PC-9 (cell line): ENCODE measurements around the gene CHRM3. TPM values are rescaled to one million over a fixed set of nuclear protein-coding genes. Genes with fewer than 3 reads are reported as not detected.

Experiments
- Bru-seq: library from RNA; stranded (reverse); fragments of 400-500 nt; gene quantifications from one replicate; lab custom pipeline; 2021; lab: Mats Ljungman, UMichigan
- BruChase-seq, 2 experiments: library from RNA; stranded (reverse); fragments of 400-500 nt; gene quantifications; one replicate each; lab custom pipeline; 2021; lab: Mats Ljungman, UMichigan
- BruUV-seq: library from RNA; stranded (reverse); fragments of 400-500 nt; replicated peaks from 2 replicates; lab custom pipeline; 2021; lab: Mats Ljungman, UMichigan
- CTCF ChIA-PET: fragments of 300-600 bp; sonication (Branson Sonifier 250); formaldehyde crosslinking; loops from one replicate; lab custom pipeline; 2022; ENCODE audit warnings: antibody characterized with exemption; lab: Charles Lee
- POLR2A ChIA-PET: fragments of 300-600 bp; sonication (Branson Sonifier 250); formaldehyde crosslinking; loops from one replicate; lab custom pipeline; 2022; ENCODE audit warnings: antibody characterized with exemption; ENCODE audit not compliant: unreplicated experiment; lab: Charles Lee
- DNase-seq, 2 experiments: peaks; one replicate each; pipeline versions ENCODE4 v3.0.0 to v3.0.0-alpha.2; 2015 to 2022; ENCODE audit warnings: mixed read lengths in 1 of 2
- H2AFZ ChIP-seq: fragments of 200-600 bp; sonication (generic); 2 replicates; pipeline ENCODE4 v1.8.1; 2017; ENCODE audit warnings: antibody characterized with exemption
- H3F3A ChIP-seq: fragments of 200-600 bp; sonication (generic); 2 replicates; pipeline ENCODE4 v1.8.1; 2017; ENCODE audit warnings: antibody characterized with exemption, mild to moderate bottlenecking, low read depth; ENCODE audit not compliant: insufficient read depth
- H3K27ac ChIP-seq: fragments of 200-600 bp; sonication (generic); 2 replicates; pipeline ENCODE4 v1.6.1; 2016; ENCODE audit warnings: mixed run types
- H3K27me3 ChIP-seq: fragments of 200-600 bp; sonication (generic); 2 replicates; pipeline ENCODE4 v1.6.1; 2016; ENCODE audit warnings: low read depth, mixed run types; ENCODE audit not compliant: insufficient read depth
- H3K36me3 ChIP-seq: fragments of 200-600 bp; sonication (generic); 2 replicates; pipeline ENCODE4 v1.6.1; 2016; ENCODE audit warnings: low read depth, mixed run types
- H3K4me1 ChIP-seq: fragments of 200-600 bp; sonication (generic); replicated peaks from 2 replicates; pipeline ENCODE4 v1.6.1; 2016; ENCODE audit warnings: mixed run types; ENCODE audit not compliant: insufficient read depth
- H3K4me2 ChIP-seq: fragments of 200-600 bp; sonication (generic); 2 replicates; pipeline ENCODE4 v1.6.1; 2017; ENCODE audit warnings: mixed run types
- H3K4me3 ChIP-seq: fragments of 200-600 bp; sonication (generic); 2 replicates; pipeline ENCODE4 v1.6.1; 2016; ENCODE audit warnings: mixed run types
- H3K79me2 ChIP-seq: fragments of 200-600 bp; sonication (generic); 2 replicates; pipeline ENCODE4 v1.6.1; 2017; ENCODE audit warnings: low read depth, mixed run types
- H3K9me2 ChIP-seq: fragments of 200-600 bp; sonication (generic); 2 replicates; pipeline ENCODE4 v1.8.1; 2017; ENCODE audit warnings: mild to moderate bottlenecking; ENCODE audit not compliant: insufficient read depth
- H3K9me3 ChIP-seq: fragments of 200-600 bp; sonication (generic); 2 replicates; pipeline ENCODE4 v1.8.1; 2016; ENCODE audit warnings: low read depth; ENCODE audit not compliant: insufficient read depth
- H4K20me1 ChIP-seq: fragments of 200-600 bp; sonication (generic); 2 replicates; pipeline ENCODE4 v1.8.1; 2017; ENCODE audit not compliant: insufficient read depth
- CTCF ChIP-seq: fragments of 200-600 bp; sonication (generic); conservative IDR thresholded peaks from 2 replicates; pipeline ENCODE4 v1.6.1; 2017; ENCODE audit warnings: mixed run types, antibody characterized with exemption, mild to moderate bottlenecking, moderate library complexity
- EZH2 ChIP-seq: fragments of 200-600 bp; sonication (generic); IDR thresholded peaks from 2 replicates; pipeline ENCODE4 v1.8.0; 2017; ENCODE audit warnings: antibody characterized with exemption, low read depth
- intact Hi-C: fragments of 100-400 bp; cut with micrococcal nuclease; formaldehyde crosslinking; loops from one replicate; pipeline ENCODE4 v1.10.0; 2022; ENCODE audit not compliant: unreplicated experiment
- long read RNA-seq: library from polyadenylated mRNA; stranded (forward); transcript quantifications from one replicate; pipeline ENCODE4 v2.0.0, GENCODE V29; 2022
- total RNA-seq: library from RNA; stranded (reverse); gene quantifications from 2 replicates; pipeline ENCODE4 v1.2.3, GENCODE V29; 2021

CHRM3 gene
- 3.2 and 6.1 TPM in 2 replicates for total RNA-seq
- percentile 54 among the genes with signal in this experiment for Bru-seq, nascent RNA
- BruChase-seq, experiment 1, labeled RNA remaining after a 2-hour chase = percentile 49 among the genes with signal in this experiment
- percentile 33 among the genes with signal in this experiment for BruChase-seq, experiment 2, labeled RNA remaining after a 6-hour chase
- long read RNA-seq, full-length matches to known transcripts = 2 of 3 reads
- long read RNA-seq, partial matches to known transcripts = 0 of 3 reads
- long read RNA-seq, other reads (novel, unspliced or antisense) = 1 of 3 reads

GRCh38 chr1:239386453-239387303 lies at the start of gene CHRM3:
Gene CHRM3 (plus strand): TSS chr1:239386568. CDS start chr1:239907452, 520,884 bp downstream.
- Histone ChIP-seq H4K20me1 (no peaks in the 10 kb centered on the region), H3K4me1 (no peaks in the 10 kb centered on the region), H2AFZ (no peak within 1 kb of the TSS), H3K27me3 (no peaks in the 10 kb centered on the region), H3K36me3 (no peaks in the 10 kb centered on the region), H3K9me3 (no peaks in the 10 kb centered on the region), H3K27ac (no peak within 1 kb of the TSS), H3K4me2 (no peak within 1 kb of the TSS), H3K79me2 (no peaks in the 10 kb centered on the region), H3K4me3 (no peak within 1 kb of the TSS), H3K9me2 (no peaks in the 10 kb centered on the region), H3F3A (no peaks in the 10 kb centered on the region)
- TF ChIP-seq CTCF (no peak), EZH2 (no peak)
- intact Hi-C loops = no loop called here
- DNase-seq = no peak
- BruUV-seq = no TSS peak
- CTCF ChIA-PET = no interaction called here
- POLR2A ChIA-PET = no interaction called here

- Histone ChIP-seq H3K79me2 (no peaks in the 10 kb centered on the region), H3K4me2 (no peak overlapping the region), H4K20me1 (no peaks in the 10 kb centered on the region), H3K27ac (no peak overlapping the region), H3K9me3 (no peaks in the 10 kb centered on the region), H3K9me2 (no peaks in the 10 kb centered on the region), H3F3A (no peaks in the 10 kb centered on the region), H3K4me3 (no peak overlapping the region), H3K27me3 (no peaks in the 10 kb centered on the region), H2AFZ (no peak overlapping the region), H3K36me3 (no peaks in the 10 kb centered on the region), H3K4me1 (no peaks in the 10 kb centered on the region)
- TF ChIP-seq CTCF = no peak
- no peak for TF ChIP-seq EZH2
- intact Hi-C loops = no loop called here
- no TSS peak for BruUV-seq
- ChIA-PET CTCF (no interaction called here), POLR2A (no interaction called here)
- no peak for DNase-seq
Measured at GRCh38 chr1:239337799-239338430, 48.5 kb upstream of the CHRM3 start.

- CTCF ChIA-PET = no interaction called here
- Histone ChIP-seq H3K4me2 (no peak overlapping the region), H3K9me2 (no peaks in the 10 kb centered on the region), H4K20me1 (no peaks in the 10 kb centered on the region), H3K36me3 (no peaks in the 10 kb centered on the region), H3K27ac (no peak overlapping the region), H3K27me3 (peaks cover 16% of the 10 kb centered on the region), H3K9me3 (0 out of 2 replicates have a peak, but pooled peaks cover 2% of the 10 kb centered on the region), H3F3A (no peaks in the 10 kb centered on the region), H3K4me1 (no peaks in the 10 kb centered on the region), H2AFZ (no peak overlapping the region), H3K79me2 (no peaks in the 10 kb centered on the region), H3K4me3 (no peak overlapping the region)
- no TSS peak for BruUV-seq
- TF ChIP-seq CTCF (no peak), EZH2 (no peak)
- intact Hi-C loops = no loop called here
- POLR2A ChIA-PET = no interaction called here
- no peak for DNase-seq
Measured at GRCh38 chr1:239347776-239348175, 38.6 kb upstream of the CHRM3 start.
